NCI-H2171 (cell line): ENCODE measurements around the gene CRYL1.

Source experiments
- DNase-seq: peaks from one replicate; lab custom pipeline; 2025; lab: John Stamatoyannopoulos, UW

CRYL1 gene

GRCh38 chr13:20526664-20527063, 1.0 kb upstream of the CRYL1 start:
- no peak for DNase-seq

- DNase-seq = no peak
Measured at GRCh38 chr13:20525144-20525600, 485 bp downstream of the CRYL1 start.

GRCh38 chr13:20521364-20522115, 4.1 kb downstream of the CRYL1 start:
- DNase-seq = no peak

GRCh38 chr13:20519875-20520274, 5.8 kb downstream of the CRYL1 start:
- DNase-seq = no peak

GRCh38 chr13:20518660-20519100, 7.0 kb downstream of the CRYL1 start:
- no peak for DNase-seq

- no peak for DNase-seq
Measured at GRCh38 chr13:20514866-20515265, 10.8 kb downstream of the CRYL1 start.

- no peak for DNase-seq
Measured at GRCh38 chr13:20513466-20513995, 12.1 kb downstream of the CRYL1 start.

- DNase-seq = no peak
Measured at GRCh38 chr13:20512042-20512683, 13.5 kb downstream of the CRYL1 start.

- DNase-seq = no peak
Measured at GRCh38 chr13:20506696-20507095, 19.0 kb downstream of the CRYL1 start.

GRCh38 chr13:20505405-20506366, 20.0 kb downstream of the CRYL1 start:
- no peak for DNase-seq

GRCh38 chr13:20503088-20504083, 22.3 kb downstream of the CRYL1 start:
- no peak for DNase-seq

- no peak for DNase-seq
Measured at GRCh38 chr13:20501592-20501991, 24.1 kb downstream of the CRYL1 start.

GRCh38 chr13:20501120-20501519, 24.5 kb downstream of the CRYL1 start:
- no peak for DNase-seq

GRCh38 chr13:20499986-20500385, 25.7 kb downstream of the CRYL1 start:
- DNase-seq = no peak

GRCh38 chr13:20498659-20499058, 27.0 kb downstream of the CRYL1 start:
- no peak for DNase-seq

GRCh38 chr13:20498129-20498528, 27.5 kb downstream of the CRYL1 start:
- no peak for DNase-seq

- no peak for DNase-seq
Measured at GRCh38 chr13:20497006-20497775, 28.5 kb downstream of the CRYL1 start.

GRCh38 chr13:20495087-20496023, 30.3 kb downstream of the CRYL1 start:
- DNase-seq = no peak

- DNase-seq = no peak
Measured at GRCh38 chr13:20494656-20495055, 31.0 kb downstream of the CRYL1 start.
